ENCODE data around the gene FZD4.
"Not testable (repeated sequence)": the region's sequence is repeated elsewhere in the genome, so short reads cannot be mapped to it uniquely, and the experiment has no call there.

The FZD4 gene

DNA sequence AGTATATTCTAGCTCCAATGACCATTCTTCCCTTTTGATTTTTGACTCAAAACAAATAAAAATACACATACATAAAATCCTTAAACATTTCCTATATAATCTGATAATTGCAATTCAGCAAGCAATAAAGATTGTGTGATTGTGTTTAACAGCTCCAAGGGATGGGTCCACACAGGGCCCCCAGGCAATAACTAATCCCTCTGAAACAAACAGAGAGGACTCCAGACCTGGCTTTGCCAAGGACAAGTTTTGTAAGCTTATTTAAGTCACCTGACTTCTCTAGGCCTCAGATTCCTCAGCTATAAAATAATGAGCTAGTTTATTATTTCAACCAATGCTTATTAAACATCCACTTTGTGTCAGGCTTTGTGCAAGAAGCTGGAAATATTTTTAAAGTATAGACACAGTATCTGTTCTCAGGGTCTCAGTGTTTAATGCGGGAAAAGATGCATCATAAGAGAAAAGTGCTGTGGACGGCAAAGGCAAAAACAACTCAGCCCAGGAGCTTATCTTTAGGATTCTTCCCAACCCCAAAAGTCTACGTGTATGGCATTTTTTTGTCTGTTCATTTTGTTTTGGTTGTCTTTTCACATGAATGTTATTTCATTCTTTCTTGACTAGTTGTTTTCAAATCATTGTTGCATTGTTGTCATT lies 20.1 kb downstream of the FZD4 start:
- no peak for DNase-seq

DNA sequence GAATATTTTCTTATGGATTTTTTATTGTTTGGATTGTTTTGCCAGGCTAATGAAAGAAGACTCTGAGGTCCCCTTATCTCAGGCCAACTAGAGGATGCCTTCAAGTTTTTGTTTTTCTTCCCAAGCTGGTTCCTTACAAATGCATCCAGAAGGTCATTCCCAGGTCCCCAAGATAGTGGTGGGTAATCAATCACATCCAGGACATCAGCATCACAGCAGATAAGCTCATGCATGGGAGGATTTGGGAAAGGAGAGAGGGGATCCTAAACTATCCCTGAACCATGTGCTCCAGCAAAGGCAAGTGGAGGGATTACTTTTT lies 20.7 kb downstream of the FZD4 start:
- DNase-seq: no peak

DNA sequence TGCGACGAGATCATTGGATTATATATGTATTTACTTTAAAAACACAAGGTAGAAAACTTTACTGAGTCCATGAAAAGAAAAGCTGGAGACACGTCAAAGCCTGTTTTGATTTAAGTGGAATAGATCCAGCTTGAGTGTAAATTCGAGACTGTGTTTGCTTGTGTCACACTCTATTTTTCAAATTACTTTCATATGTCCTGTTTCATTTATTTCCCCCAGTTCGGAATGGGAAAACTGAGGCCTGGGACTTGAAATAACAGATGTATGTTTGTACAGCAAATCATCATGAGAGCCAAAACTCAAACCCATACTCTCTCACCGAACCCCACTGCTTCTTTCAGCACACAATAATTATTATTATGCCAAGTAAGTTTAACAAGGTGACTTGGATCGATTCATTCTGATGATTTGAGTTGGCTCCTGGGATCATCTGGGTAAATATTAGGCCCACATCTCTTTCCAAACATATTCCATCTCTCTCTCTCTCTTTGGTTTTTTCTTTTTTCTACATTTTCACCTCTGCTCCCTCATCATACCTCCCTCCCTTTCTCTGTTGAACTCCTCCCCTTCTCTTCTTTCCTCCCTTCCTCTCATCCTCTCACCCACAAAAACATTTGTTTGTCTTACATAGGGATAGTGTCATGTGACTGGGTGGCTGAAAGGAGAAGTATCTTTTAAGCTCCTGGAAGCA lies 21.2 kb downstream of the FZD4 start:
- no peak for DNase-seq

DNA sequence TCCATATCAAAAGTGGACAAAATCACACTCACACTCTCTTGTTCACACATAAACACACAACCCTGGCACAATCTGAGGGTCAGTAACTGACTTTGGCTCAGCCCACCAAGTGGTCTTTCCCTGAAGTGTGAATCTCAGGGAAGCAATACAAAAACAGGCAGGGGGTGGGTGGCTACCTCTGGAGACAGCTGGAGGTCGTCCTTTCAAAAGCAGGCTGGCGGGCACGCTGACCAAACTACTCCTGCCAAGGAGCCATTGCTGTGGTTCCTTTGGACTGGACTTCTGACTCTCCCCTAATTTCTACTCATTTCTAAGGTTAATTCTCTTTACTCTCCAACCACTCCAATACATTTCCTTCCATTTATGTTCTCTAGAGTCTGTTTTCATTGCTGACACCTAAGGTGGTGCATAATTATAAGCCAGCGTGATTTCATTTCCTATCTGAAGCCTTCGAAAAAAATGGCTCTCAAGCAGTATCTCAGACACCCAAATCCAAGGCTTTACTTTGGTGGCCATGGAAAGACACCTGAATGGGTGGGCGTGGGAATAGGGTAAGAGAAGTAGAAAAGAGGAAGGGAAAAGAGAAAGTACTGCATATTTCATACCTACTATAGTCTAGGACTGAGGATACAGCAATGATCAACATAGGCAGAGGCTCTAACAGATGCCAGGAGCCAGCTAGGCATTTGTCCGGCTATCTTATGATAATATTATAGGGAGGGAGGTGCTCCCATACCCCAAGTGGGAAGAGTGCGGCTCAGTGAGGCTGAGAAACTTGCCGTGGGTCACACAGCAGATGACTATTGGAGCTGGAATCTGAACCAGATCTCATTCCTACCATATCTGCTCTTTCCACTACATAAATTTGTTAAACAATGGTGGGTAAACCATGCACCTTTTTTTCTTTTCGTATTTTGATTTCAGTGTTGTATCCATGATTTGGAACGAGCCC lies 22.0 kb downstream of the FZD4 start:
- DNase-seq: no peak

DNA sequence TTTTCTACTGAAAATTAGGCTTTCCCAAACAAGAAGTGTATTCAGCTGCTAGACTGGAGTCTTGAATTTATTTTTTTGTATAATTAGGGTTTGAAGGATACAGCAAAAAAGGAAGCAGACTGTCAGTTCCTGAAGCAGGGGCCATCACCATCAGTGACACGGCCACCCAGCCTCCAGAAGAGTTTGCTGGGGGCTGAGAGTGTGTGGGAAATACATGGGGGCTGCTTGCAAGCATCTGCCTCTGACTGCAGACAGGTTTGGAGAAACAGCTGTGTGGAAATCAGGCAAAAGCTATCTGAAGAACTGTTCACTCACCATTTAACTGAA lies 23.0 kb downstream of the FZD4 start:
- DNase-seq: no peak

DNA sequence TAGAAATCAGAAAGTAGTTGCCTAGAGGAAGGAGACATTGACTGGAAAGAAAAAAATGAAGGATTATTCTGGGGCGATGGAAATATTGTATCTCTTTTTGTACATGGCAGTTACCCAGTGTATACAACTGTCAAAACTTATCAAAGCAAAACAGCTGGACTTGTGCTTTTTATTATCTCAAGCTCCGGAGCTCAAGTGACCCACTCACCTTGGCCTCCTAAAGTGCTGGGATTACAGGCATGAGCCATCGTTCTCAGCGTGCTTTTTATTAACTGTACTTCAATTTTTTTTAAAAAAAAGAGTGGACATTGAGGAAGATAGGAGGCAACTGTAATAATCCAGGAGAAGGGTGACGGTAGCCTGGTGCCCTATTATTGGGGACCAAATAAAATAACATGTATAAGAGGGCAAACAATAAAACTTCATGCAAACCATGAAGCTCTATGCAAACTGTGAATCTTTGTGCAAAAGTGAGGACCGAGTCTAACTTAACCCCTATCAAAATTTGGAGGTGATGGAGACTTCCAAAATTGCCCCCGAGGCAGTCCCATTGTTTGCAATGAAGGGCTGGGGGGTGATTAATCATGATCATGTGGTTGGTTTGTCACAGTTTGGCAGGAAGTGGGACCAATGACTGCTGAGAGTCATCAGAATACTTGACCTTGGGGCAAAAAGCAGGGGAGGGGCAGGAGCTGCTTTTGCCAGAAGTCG lies 23.5 kb downstream of the FZD4 start:
- DNase-seq: no peak

DNA sequence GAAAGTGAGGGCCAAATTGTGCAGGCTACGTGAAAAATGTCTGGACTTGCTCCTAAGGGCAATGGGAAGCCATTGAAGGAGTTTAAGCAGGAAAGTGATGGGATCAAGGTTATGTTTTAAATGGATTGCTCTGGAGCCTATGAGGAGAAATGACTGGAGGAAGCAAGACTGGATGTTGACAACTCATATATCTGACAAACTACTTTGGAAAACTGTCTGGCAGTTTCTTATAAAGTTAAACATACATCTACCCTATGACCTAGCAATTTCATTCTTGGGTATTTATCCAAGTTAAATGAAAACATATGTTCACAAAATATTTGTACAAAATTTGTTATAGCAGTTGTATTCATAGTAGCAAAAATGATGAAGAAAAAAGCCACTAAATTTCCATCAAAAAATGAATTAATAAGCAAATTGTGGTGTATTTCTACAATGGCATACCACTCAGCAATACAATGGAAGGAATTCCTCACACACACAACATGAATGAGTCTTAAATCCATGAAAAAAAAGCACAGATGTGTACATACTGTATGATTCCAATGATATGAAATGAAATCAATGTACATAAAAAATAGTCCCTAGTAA lies 24.1 kb downstream of the FZD4 start:
- no peak for DNase-seq

DNA sequence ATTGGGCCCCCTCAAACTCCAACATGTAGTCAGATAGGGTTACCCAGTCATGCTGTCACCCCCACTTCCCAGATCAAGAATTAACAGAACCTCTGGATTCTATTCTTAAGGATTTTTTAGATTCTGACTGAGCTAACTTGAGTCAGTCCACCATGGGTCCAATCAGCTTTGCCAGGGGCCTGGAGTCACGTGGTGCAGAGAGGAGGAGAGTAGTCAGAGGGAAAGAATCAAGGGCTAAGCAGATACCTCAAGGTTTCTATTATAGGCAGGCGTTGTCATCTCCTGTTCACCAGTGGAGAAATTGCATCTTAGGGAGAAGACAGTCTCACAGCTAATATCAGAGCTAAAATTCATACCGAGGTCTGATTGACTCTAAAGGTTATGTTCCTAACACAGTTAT lies 28.2 kb downstream of the FZD4 start:
- DNase-seq: no peak

DNA sequence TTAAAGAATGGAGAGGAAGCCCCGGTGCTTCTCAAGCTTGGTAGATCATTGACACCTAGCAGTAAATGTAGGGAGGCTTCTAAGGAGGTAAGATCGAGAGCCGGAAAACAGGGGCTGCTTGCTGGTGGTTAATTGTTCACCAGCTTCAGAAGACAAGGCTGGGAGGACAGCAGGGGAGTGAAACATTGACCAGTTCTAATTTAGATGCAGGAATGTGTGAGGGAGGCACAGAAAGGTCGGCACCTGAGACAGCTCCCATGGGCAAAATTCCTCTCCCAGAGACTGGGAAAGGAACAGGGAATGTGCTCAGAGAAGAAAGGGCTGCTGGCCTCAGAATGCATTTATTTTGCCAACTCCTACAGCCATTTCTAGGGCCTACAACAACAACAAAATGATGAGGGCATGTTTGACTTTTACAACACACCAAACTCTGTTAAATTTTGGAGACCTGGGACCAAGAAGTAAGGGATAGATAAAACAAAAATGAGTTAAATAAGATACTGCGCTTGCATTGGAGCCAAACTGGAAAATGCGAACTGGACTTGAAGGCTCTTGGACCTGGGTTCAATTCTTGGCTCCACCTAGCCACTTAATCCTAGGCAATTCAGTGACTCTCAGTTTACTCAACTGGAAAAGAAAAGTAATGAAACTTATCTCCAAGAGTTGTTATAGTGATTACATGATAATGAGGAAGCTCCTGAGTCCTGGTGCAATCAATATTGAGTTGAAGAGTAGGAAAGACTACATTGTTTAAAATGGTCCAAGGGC lies 31.0 kb downstream of the FZD4 start:
- no peak for DNase-seq

DNA sequence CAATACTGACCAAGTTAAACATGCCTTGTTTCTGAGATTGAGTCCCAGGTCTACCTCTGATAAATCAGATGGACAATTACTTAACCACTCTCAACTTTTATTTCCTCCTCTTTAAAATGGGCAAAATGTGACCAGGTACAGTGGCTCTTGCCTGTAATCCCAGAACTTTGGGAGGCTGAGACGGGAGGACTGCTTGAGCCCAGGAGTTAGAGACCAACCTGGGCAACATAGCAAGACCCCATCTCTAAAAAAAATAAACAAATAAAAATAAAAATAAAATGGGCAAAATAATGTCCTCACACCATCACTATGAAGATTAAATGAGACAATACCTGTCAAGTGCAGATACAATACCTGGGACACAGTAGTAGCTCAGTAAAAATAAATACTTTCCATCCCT lies 33.0 kb downstream of the FZD4 start:
- DNase-seq: no peak

DNA sequence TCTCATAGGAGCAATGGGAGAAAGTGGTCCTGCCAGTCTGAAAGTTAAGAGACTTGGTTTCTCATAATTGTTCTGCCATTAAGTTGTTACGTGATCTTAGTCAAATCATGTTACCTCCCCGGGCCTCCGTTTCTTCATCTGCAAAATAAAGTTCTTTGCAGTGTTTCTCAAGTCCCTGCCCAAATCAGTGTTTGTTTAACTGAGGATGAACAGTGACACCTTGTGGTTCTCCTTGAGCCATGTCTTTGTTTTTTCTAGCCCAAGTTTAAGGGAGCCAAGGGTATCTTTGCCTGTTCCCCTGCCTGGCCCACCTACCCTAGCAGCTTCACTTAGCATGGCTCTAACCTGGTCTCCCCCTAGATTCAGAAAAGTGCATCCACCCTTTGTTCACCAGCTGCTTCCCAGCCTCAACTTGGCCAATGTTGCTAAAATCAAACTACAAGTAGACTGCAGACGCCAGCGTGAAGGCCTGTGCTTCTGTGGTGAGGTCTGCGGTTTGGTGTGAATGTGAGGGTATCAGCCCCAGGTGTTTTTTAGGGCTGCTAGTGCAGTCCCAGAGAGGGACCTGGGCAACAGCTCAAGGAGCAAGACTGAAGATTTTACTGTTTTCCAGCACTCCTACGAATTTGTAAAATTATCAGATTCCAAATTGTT lies 35.5 kb downstream of the FZD4 start:
- DNase-seq: peak; percentile 12

DNA sequence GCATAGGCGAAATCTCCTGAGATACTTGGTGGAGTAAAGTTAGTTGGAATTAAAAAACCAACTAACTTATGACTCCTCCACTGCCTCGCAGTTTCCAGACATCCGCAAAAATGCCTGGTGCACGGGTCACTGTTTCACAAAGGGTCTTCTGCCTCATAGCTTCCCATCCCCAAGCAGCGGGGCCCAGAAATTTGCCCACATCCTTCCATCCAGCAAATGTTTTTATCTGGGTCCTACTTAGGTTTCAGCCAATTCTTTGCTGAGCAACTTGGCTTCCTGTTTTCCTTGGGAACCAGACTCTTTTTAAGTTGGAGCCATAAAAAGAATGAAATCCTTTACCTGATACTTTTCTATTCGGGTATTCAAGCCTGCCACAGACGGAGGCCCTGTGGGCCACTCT lies 36.2 kb downstream of the FZD4 start:
- no peak for DNase-seq

DNA sequence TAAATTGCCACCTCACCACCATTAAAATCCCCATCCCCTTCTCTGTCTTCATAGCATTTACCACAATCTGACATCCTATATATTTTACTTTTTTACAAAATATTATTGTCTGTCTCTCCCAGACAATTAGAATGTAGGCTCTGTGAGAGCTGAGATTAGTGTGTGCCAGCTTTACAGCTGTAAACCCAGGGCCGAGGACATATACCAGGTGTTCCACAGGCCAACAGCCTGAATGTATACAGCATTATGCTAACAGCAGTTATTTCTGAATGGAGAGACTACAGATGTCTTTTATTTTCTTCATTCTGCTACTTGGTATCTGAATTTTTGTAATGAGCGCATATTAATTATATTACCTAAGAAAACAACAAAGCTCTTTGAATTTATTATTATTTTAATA lies 36.7 kb downstream of the FZD4 start:
- no peak for DNase-seq

DNA sequence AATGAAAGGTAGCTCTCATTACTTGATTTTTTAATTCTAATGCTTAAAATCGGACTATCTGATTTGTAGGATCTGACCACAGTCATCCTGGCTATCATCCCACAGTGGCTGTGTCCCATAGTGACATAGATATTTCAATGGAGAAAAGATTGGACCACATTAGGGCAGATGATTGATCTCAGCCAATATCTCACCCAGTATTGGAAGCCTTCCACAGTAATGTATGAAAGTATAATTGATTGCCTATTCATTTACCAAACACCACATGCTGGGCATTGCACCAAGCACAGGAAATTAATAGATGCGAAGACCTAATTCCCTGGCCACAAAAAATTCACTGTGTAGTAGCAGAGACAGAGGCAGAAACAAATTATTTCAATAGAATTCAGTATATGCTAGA lies 37.6 kb downstream of the FZD4 start:
- DNase-seq: no peak

DNA sequence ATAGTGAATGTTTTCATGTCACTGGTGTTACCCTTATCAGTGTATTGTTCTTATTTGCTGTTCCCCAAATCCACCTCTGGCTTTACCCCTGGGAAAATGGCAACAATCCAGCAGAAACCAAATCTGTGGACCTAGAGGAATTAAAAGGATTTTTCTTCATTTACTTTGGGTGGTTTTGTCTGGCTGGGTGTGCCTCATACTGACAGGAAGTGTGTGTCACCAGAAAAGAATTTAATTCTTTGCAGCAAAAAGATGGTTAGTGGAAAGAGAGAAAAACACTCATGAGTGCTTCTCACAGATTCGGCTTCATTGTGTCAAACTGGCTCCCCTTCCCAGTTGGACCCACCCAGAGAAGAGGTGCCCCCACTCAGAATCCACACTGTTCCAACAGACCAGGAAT lies 38.9 kb downstream of the FZD4 start:
- no peak for DNase-seq

DNA sequence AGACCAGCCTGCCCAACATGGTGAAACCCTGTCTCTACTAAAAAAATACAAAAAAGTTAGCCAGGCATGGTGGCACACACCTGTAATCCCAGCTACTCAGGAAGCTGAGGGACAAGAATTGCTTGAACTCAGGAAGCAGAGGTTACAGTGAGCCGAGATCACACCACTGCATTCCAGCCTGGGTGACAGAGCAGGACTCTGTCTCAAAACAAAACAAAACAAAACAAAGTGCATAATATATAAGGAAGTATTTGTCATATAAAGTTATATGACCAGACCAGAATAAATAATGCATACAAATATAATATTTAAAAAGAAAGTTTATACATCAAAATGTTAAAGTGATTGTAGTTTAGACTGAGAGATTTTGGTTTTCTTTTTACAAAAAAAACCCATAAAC lies 39.3 kb downstream of the FZD4 start:
- DNase-seq: not testable (repeated sequence)

DNA sequence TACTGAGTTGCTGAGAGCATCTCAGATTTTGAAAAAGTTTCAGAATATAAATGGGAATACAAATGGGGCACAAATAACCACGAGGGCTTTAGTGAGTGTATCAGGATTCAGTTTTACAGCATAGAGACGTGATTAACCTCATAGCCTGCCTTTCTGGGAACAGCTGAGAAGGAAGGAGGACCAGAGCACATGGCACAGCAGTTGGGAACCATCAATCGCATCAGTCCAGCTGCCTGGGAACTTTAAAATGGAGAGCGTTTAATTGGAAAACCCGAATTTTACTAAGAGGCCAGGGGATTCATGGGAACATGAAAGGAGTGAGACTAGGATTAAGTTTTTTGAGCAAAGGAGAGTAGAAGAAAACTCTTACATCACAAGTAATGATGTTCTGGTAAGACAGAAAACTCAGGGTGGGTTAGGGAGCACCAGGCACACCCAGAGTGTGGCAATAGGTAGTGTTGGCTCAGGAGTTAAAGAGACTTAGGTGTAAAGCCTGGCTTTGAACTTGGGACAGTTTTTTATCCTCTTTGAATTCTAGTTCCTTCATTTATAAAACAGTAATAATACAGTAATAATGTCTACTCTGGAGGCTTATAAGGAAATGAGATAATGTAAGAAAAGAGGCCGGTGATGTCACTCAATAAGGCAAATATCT lies 40.2 kb downstream of the FZD4 start:
- no peak for DNase-seq

DNA sequence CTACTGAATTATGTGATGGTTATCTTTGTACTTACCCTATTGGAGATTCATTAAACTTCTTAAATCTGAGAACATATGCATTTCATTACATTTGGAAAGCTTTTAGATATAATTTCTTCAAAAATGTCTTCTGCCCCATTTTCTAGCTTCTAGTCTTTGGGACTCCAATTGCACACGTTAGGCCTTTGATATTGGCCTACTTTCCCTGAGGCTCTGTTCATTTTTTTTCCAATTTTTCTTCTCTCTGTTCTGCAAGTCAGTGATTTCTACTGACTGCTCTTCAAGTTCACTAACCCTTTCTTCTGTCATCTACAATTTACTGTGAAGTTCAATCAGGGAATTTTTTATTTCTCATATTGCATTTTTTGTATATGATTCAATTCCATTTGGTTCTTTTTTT lies 43.0 kb downstream of the FZD4 start:
- no peak for DNase-seq

DNA sequence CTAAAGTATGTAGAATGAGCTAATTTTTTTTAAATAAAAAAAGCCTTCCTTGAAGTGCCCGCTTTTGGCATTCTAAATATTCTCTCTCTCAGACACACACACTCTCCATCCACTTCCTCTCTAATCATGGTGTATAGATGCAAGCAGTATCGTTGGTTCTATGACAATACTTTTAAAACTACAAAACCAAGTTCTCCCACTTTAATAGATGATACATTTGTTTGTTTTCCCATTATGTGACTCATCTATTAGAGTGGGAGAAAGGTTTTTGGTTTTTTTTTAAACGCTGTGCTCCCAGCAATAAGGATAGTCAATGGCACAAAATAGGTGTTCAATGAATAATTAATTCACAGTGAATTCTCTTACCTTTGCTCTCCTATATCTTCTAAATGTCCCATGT lies 44.6 kb downstream of the FZD4 start:
- DNase-seq: no peak

DNA sequence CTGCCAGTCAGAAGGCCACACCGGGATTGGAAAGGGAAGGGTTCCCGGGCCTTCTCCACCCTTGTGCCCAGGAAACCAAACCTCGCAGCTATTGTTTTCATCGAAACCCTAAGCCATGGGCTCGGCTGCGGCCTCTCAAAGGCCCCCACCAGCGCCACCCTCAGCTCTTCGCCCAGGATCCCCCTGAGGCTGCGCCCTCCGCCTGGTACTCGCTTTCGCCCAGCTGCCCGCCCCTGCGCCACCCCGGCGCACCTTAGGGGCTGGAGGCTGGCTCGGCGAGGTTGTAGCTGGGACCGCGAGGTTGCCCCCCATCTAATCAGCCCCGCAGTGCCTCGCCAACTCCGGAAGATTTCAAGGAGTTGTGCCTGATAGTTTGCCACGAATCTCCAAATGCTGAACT lies 49.0 kb downstream of the FZD4 start:
- no peak for DNase-seq

DNA sequence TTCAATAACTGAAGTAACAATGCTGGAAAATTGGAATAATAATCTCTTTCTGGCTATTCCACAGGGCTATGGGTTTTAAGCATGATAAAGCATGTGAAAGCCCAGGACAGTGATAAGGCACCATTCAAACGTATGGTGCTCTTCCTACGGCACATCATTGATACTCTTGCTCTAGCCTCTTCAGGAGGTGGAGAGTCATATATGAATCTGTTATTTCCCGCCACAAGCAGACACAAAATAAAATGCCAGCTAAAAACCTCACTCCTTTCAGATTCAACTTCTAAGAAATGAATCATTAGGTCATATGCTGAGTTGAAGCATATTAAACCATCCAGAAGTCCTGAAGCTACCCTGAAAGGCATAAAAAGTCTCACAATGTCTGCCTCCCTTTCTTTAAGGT lies 49.9 kb downstream of the FZD4 start:
- no peak for DNase-seq
